Activated CD4-positive, alpha-beta T cell treated with anti-CD3 and anti-CD28 coated beads, Interleukin-2, amount 10 ng/mL, durations not matched to agents 24 days and 14 days (primary cell): ENCODE data around the gene AGO1. TPM values are rescaled to one million over a fixed set of nuclear protein-coding genes. Genes with fewer than 3 reads are reported as not detected.
A peak's percentile ranks its signal among the peaks of the same experiment; 100 is the strongest.
"Not testable (repeated sequence)": the region's sequence is repeated elsewhere in the genome, so short reads cannot be mapped to it uniquely, and the experiment has no call there.

ENCODE experiments used
- DNase-seq: peaks from one replicate; pipeline ENCODE4 v3.0.0; 2022
- H3K27ac Mint-ChIP-seq: one replicate; pipeline ENCODE4 v1.8.0; 2022; ENCODE audit warnings: mild to moderate bottlenecking, mixed read lengths
- H3K27me3 Mint-ChIP-seq: one replicate; pipeline ENCODE4 v1.8.0; 2022; ENCODE audit warnings: mixed read lengths
- H3K36me3 Mint-ChIP-seq: one replicate; pipeline ENCODE4 v1.8.0; 2022; ENCODE audit warnings: low read depth, mild to moderate bottlenecking, mixed read lengths
- H3K4me1 Mint-ChIP-seq: one replicate; pipeline ENCODE4 v1.8.0; 2021; ENCODE audit warnings: mixed read lengths
- H3K4me3 Mint-ChIP-seq: one replicate; pipeline ENCODE4 v1.8.0; 2022; ENCODE audit warnings: mild to moderate bottlenecking, moderate library complexity, mixed read lengths
- H3K9me3 Mint-ChIP-seq: one replicate; pipeline ENCODE4 v1.8.0; 2021; ENCODE audit warnings: mixed read lengths
- intact Hi-C: fragments of 100-400 bp; cut with micrococcal nuclease; formaldehyde crosslinking; loops from one replicate; pipeline ENCODE4 v1.15.1; 2023
- total RNA-seq: library from RNA; stranded (reverse); gene quantifications from 2 replicates; pipeline ENCODE4 v1.2.3, GENCODE V29; 2022

AGO1 gene
- total RNA-seq, 1 donor from 2014 or later: 39.1 TPM

- H3K4me3 Mint-ChIP-seq: no peak overlapping the region
- H3K27me3 Mint-ChIP-seq: no peaks in the 10 kb centered on the region
- no peak overlapping the region for H3K27ac Mint-ChIP-seq
- peaks cover 22% of the 10 kb centered on the region for H3K4me1 Mint-ChIP-seq
- intact Hi-C loops: no loop called here
- H3K36me3 Mint-ChIP-seq: peaks cover 5% of the 10 kb centered on the region
- no peaks in the 10 kb centered on the region for H3K9me3 Mint-ChIP-seq
- no peak for DNase-seq
These were observed 52.7 kb downstream of the AGO1 start for GRCh38 chr1:35935442-35936388.

GRCh38 chr1:35936838-35937237, 53.8 kb downstream of the AGO1 start:
- Mint-ChIP-seq H3K4me3 (no peak overlapping the region), H3K27me3 (no peaks in the 10 kb centered on the region), H3K4me1 (peaks cover 27% of the 10 kb centered on the region), H3K9me3 (no peaks in the 10 kb centered on the region), H3K36me3 (peaks cover 9% of the 10 kb centered on the region), H3K27ac (no peak overlapping the region)
- DNase-seq: no peak
- intact Hi-C loops: no loop called here

DNA sequence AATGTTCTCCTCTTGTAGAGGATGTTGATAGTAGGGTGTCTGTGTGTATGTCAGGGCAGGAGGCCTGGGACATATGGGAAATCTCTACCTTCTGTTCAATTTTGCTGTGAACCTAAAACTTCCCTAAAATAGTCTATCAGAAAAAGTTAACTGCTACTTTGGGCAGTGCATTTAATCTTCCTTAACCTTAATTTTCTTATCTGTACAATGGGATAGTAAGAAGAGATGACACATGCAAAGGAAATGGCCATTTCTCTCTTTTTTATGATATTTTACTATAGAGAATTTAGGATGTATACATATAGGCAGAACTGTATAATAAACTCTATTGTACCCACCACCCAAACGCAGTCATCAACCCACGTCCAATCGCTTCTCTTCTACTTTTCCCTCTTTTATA, 56.5 kb downstream of the AGO1 start:
- no peak overlapping the region for H3K27ac Mint-ChIP-seq
- H3K9me3 Mint-ChIP-seq: no peaks in the 10 kb centered on the region
- peaks cover 24% of the 10 kb centered on the region for H3K4me1 Mint-ChIP-seq
- H3K27me3 Mint-ChIP-seq: no peaks in the 10 kb centered on the region
- peaks cover 11% of the 10 kb centered on the region for H3K36me3 Mint-ChIP-seq
- DNase-seq: no peak
- intact Hi-C loops: no loop called here
- no peak overlapping the region for H3K4me3 Mint-ChIP-seq

GRCh38 chr1:35945327-35945726, 62.3 kb downstream of the AGO1 start:
- Mint-ChIP-seq H3K4me1 (peaks cover 36% of the 10 kb centered on the region), H3K4me3 (no peak overlapping the region), H3K36me3 (peaks cover 26% of the 10 kb centered on the region), H3K27me3 (no peaks in the 10 kb centered on the region), H3K27ac (no peak overlapping the region), H3K9me3 (no peaks in the 10 kb centered on the region)
- no peak for DNase-seq
- intact Hi-C loops: no loop called here

- no peak for DNase-seq
- Mint-ChIP-seq H3K27ac (peak overlapping the region; percentile 26), H3K36me3 (peaks cover 19% of the 10 kb centered on the region), H3K4me3 (no peak overlapping the region), H3K27me3 (no peaks in the 10 kb centered on the region), H3K4me1 (peaks cover 22% of the 10 kb centered on the region), H3K9me3 (no peaks in the 10 kb centered on the region)
- intact Hi-C loops: loop anchor here (2.0 kb wide), 1 partner anchor 17 kb away; the partner anchor contains the start of gene AGO3
These were observed 64.5 kb downstream of the AGO1 start for GRCh38 chr1:35947547-35947946.

- intact Hi-C loops: no loop called here
- no peaks in the 10 kb centered on the region for H3K9me3 Mint-ChIP-seq
- no peaks in the 10 kb centered on the region for H3K27me3 Mint-ChIP-seq
- peaks cover 9% of the 10 kb centered on the region for H3K36me3 Mint-ChIP-seq
- no peaks in the 10 kb centered on the region for H3K4me1 Mint-ChIP-seq
- no peak overlapping the region for H3K4me3 Mint-ChIP-seq
- no peak for DNase-seq
- no peak overlapping the region for H3K27ac Mint-ChIP-seq
These were observed 75.5 kb downstream of the AGO1 start for GRCh38 chr1:35958558-35958957.

- Mint-ChIP-seq H3K9me3 (peaks cover 2% of the 10 kb centered on the region), H3K27ac (no peak overlapping the region), H3K4me3 (no peak overlapping the region), H3K36me3 (peaks cover 7% of the 10 kb centered on the region), H3K4me1 (no peaks in the 10 kb centered on the region), H3K27me3 (no peaks in the 10 kb centered on the region)
- intact Hi-C loops: no loop called here
- DNase-seq: no peak
These were observed 76.3 kb downstream of the AGO1 start for GRCh38 chr1:35959304-35959703.

DNA sequence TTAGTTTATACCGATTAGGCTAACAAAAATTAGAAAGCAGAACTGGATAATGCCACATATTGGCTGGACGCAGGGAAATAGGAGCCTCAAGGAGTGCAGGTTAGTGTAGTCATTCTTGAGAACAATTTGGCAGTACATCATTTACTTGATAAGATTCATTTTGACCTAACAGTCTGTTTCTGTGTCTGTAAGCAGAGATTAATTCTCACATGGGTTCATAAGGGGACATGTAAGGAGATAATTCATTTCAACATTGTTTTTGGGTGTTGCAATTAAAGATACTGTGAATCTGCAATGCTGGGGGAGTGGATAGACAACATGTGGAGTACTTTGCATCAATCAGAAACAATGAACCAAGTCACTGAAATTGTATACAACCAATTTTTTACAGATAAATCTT, 79.9 kb downstream of the AGO1 start:
- DNase-seq: no peak
- Mint-ChIP-seq H3K9me3 (peaks cover 3% of the 10 kb centered on the region), H3K4me3 (no peak overlapping the region), H3K4me1 (peaks cover 2% of the 10 kb centered on the region), H3K27ac (no peak overlapping the region), H3K27me3 (no peaks in the 10 kb centered on the region), H3K36me3 (peaks cover 5% of the 10 kb centered on the region)
- intact Hi-C loops: no loop called here

DNA sequence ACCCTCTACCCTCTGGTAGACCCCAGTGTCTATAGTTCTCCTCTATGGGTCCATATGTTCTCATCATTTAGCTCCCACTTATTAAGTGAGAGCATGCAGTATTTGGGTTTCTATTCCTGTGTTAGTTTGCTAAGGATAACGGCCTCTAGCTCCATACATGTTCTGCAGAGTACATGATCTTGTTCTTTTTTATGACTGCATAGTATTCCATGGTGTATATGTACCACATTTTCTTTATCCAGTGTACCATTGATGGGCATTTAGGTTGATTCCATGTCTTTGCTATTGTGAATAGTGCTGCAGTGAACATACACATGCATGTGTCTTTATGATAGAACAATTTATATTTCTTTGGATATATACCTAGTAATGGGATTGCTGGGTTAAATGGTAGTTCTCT, 81.3 kb downstream of the AGO1 start:
- H3K4me1 Mint-ChIP-seq, H3K27me3 Mint-ChIP-seq, DNase-seq, intact Hi-C loops, H3K27ac Mint-ChIP-seq, H3K4me3 Mint-ChIP-seq: not testable (repeated sequence)
- Mint-ChIP-seq H3K36me3 (peaks cover 16% of the 10 kb centered on the region), H3K9me3 (peaks cover 12% of the 10 kb centered on the region)

- H3K9me3 Mint-ChIP-seq: peaks cover 12% of the 10 kb centered on the region
- H3K27ac Mint-ChIP-seq: no peak overlapping the region
- H3K36me3 Mint-ChIP-seq: peaks cover 27% of the 10 kb centered on the region
- DNase-seq: no peak
- no peak overlapping the region for H3K4me3 Mint-ChIP-seq
- intact Hi-C loops: no loop called here
- H3K4me1 Mint-ChIP-seq: peaks cover 2% of the 10 kb centered on the region
- H3K27me3 Mint-ChIP-seq: no peaks in the 10 kb centered on the region
These were observed 85.4 kb downstream of the AGO1 start for GRCh38 chr1:35968396-35968795.

- H3K27me3 Mint-ChIP-seq: no peaks in the 10 kb centered on the region
- H3K9me3 Mint-ChIP-seq: peaks cover 15% of the 10 kb centered on the region
- H3K4me1 Mint-ChIP-seq: peaks cover 3% of the 10 kb centered on the region
- no peak overlapping the region for H3K27ac Mint-ChIP-seq
- peaks cover 45% of the 10 kb centered on the region for H3K36me3 Mint-ChIP-seq
- intact Hi-C loops: loop anchor here (2.0 kb wide), 1 partner anchor 75 kb away; no protein-coding TSS in a partner anchor
- H3K4me3 Mint-ChIP-seq: no peak overlapping the region
- DNase-seq: no peak
These were observed 88.6 kb downstream of the AGO1 start for GRCh38 chr1:35971601-35972000.

DNA sequence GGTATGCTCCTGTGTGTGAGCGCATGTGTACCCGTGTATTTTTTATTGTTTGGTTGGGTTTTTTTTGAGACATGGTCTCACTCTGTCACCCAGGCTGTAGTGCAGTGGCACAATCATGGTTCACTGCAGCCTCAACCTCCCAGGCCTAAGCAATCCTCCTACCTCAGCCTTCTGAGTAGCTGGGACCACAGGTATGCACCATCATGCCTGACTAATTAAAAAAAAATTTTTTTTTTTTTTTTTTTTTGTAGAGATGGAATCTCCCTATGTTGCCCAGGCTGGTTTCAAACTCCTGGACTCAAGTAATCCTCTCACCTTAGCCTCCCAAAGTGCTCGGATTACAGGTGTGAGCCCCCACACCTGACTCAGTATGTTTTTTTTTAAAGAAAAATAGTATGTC, 89.6 kb downstream of the AGO1 start:
- H3K4me3 Mint-ChIP-seq, intact Hi-C loops, H3K27ac Mint-ChIP-seq, H3K27me3 Mint-ChIP-seq, DNase-seq, H3K4me1 Mint-ChIP-seq: not testable (repeated sequence)
- Mint-ChIP-seq H3K9me3 (peaks cover 15% of the 10 kb centered on the region), H3K36me3 (peaks cover 45% of the 10 kb centered on the region)

DNA sequence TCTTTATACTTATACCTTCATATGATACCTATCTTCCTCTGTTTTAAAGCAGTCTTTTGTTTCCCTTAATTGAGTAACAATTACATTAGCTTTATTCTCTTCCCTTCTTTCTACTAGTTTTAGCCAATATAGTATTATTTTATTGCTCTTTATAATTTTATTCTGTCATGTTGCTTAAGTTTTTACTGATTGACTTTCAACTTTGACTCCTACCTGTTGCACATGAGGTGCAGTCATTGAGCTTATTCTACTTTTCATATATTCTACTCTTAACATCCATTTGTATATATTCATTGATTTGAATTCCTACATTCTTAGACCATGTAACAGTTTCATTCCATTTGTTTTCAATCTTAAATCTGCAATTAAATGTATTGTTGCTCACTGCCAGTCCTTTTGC, 97.1 kb downstream of the AGO1 start:
- Mint-ChIP-seq H3K4me3 (no peak overlapping the region), H3K36me3 (peaks cover 27% of the 10 kb centered on the region), H3K27ac (no peak overlapping the region), H3K27me3 (no peaks in the 10 kb centered on the region), H3K9me3 (no peaks in the 10 kb centered on the region), H3K4me1 (no peaks in the 10 kb centered on the region)
- intact Hi-C loops: no loop called here
- DNase-seq: no peak
